IPS-11a (cell line): Measurements from ENCODE around the gene CD27.
"Not testable (repeated sequence)": the region's sequence is repeated elsewhere in the genome, so short reads cannot be mapped to it uniquely, and the experiment has no call there.

Source experiments
- H3K4me3 ChIP-seq: one replicate; pipeline ENCODE4 v1.5.1; 2013; ENCODE audit warnings: low read depth, low read length, control low read depth

CD27 gene

DNA sequence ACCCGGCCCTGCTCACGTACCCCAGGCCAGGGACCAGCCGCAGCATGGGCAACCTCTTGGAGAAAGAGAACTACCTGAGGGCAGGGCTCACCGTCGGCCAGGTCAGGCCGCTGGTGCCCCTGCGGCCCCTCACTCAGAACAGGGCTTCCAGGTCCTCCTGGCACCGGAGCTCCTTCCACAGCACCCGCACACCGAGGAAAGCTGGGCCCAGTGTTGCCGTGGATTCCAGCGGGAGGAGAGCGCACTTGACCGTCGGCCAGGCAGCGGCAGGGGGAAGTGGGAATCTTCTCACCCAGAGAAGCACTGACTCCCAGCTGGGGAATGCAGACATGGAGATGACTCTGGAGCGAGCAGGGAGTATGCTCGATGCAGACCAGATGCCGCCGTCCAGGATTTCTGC, 33.7 kb downstream of the CD27 start:
- no peak overlapping the region for H3K4me3 ChIP-seq

- no peak overlapping the region for H3K4me3 ChIP-seq
These were observed 43.5 kb downstream of the CD27 start for GRCh38 chr12:6488240-6488639.

GRCh38 chr12:6489449-6489848, 44.7 kb downstream of the CD27 start:
- no peak overlapping the region for H3K4me3 ChIP-seq

DNA sequence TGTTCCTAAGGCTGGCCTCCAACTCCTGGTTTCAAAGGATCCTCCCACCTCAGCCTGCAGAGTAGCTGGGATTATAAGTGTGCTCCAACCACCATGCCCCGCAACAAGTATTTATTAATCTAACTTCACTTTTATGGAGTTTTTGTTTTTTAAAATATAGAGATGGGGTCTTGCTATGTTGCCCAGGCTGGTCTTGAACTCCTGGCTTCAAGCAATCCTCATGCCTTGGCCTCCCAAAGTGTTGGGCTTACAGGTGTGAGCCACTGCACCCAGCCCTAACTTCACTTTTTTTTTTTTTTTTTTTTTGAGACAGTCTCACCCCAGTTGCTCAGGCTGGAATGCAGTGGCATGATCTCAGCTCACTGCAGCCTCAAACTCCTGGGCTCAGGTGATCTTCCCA, 45.9 kb downstream of the CD27 start:
- not testable (repeated sequence) for H3K4me3 ChIP-seq

DNA sequence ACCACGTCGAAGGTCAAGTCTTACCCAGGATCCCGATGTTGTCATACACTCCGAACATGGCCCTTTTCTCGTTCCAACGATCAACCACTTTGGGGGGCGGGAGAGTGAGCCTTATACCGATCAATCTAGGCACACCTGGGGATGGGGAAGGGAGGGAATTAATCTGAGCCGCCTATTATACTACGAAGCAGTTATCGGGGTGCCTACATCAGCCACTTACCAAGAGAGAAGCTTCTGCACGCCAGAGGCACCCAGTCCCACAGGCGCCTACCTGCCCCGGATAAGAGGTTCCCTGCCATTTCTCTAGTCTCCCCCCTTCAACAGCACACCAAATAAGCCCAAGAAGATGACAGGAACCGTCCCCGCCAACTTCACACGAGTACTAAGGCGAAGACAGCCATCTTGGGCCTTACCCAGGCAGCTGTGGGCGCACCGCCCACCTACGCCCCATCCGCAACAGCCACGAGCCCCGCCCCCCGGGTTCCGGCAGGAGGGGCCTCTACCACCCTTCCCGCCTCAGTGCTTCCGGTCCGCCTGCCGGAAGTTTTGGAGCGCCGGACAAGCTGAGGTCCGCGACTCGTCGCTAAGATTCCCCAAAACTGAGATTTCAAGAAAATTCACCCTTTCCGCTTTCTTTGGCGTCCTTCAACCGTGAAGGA, 48.2 kb downstream of the CD27 start, which contains the start of gene MRPL51:
MRPL51 (minus strand) TSS at position 425 of the 659 bp plus-strand sequence; CDS start at position 299, 126 bp downstream.
- peak within 1 kb of the TSS; percentile 84 for H3K4me3 ChIP-seq

GRCh38 chr12:6493497-6494257, 48.9 kb downstream of the CD27 start, which contains the start of gene NCAPD2:
NCAPD2 (plus strand) TSS chr12:6494102; CDS start chr12:6495099, 997 bp downstream.
- H3K4me3 ChIP-seq, result peak within 1 kb of the TSS; percentile 84

GRCh38 chr12:6494258-6494743, 49.5 kb downstream of the CD27 start:
- H3K4me3 ChIP-seq, result peak overlapping the region; percentile 84

DNA sequence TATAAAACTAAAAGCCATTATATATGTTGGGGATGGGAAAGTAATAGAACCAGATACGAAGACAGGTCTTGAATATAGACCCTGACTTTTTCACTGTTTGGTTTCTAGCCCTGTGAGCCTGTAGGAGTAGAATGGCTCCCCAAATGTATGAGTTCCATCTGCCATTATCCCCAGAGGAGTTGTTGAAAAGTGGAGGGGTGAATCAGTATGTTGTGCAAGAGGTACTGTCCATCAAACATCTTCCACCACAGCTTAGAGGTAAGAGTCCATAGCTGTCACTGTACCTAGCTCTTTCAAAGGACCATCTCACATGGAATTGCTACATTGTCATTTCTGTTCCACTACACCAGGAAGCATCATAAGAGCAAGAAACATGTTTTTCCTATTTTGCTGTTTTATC, 50.2 kb downstream of the CD27 start:
- H3K4me3 ChIP-seq, result no peak overlapping the region

DNA sequence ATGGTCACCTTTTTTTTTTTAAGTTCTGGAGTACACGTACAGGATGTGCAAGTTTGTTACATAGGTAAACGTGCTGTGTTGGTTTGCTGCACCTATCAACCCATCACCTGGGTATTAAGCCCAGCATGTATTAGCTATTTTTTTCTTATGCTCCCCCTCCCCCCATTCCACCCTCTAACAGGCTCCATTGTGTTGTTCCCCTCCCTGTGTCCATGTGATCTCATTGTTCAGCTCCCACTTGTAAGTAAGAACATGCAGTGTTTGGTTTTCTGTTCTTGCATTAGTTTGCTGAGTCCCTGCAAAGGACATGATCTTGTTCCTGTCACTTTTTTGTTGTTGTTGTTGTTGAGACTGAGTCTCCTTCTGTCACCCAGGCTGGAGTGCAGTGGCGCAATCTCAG, 52.5 kb downstream of the CD27 start:
- not testable (repeated sequence) for H3K4me3 ChIP-seq

GRCh38 chr12:6500466-6500865, 55.7 kb downstream of the CD27 start:
- no peak overlapping the region for H3K4me3 ChIP-seq
